K562 (cell line): ENCODE data around the gene SUSD3. TPM values are rescaled to one million over a fixed set of nuclear protein-coding genes. Genes with fewer than 3 reads are reported as not detected.

ENCODE experiments used
- ATAC-seq: fragments of 200-7000 bp; cut with Tn5 transposase; 3 replicates; pipeline ENCODE4 v1.9.1; 2020; ENCODE audit warnings: moderate library complexity
- BruUV-seq: library from RNA; stranded (reverse); fragments of 400-500 nt; replicated peaks from 2 replicates; lab custom pipeline; 2021; lab: Mats Ljungman, UMichigan
- CTCF ChIA-PET: fragments of 300-600 bp; formaldehyde crosslinking; extraction: SDS; loops from one replicate; lab custom pipeline; 2021; ENCODE audit warnings: low intra/inter-chr PET ratio; lab: Yijun Ruan, JAX
- POLR2A ChIA-PET: fragments of 300-600, 350-650 bp; sonication (Branson Sonifier 250); formaldehyde crosslinking; extraction: SDS; loops from one replicate; lab custom pipeline; 2021; ENCODE audit warnings: antibody characterized with exemption, inconsistent platforms; lab: Yijun Ruan, JAX
- DNase-seq, 4 experiments: peaks; one replicate each; pipeline versions ENCODE4 v3.0.0 to v3.0.0-alpha.2; 2011 to 2018; ENCODE audit warnings: low spot score in 3 of 4, mixed read lengths in 3 of 4; ENCODE audit errors: extremely low read depth in 1 of 4
- FAIRE-seq: peaks from 2 replicates; lab custom pipeline; 2011; peaks lifted over from hg19 to GRCh38; lab: Jason Lieb, UNC
- H2AFZ ChIP-seq: 2 replicates; pipeline ENCODE4 v1.6.0; 2011; ENCODE audit warnings: low read depth, low read length, control low read depth, inconsistent platforms
- H3K27ac ChIP-seq: fragments of 200-600 bp; 3 replicates; pipeline ENCODE4 v1.8.0; 2011; ENCODE audit warnings: low read depth, mild to moderate bottlenecking, control low read depth, inconsistent platforms, low read length, moderate library complexity, mixed read lengths; ENCODE audit errors: extremely low read depth
- H3K27me3 ChIP-seq, 2 experiments: fragments of 300-600 bp in 1 of 2; 2 replicates in 1 of 2; 3 replicates in 1 of 2; pipeline versions ENCODE4 v1.6.0 to v1.8.0; 2011; ENCODE audit warnings: inconsistent platforms in 2 of 2, low read length in 2 of 2, mild to moderate bottlenecking in 1 of 2, mixed read lengths in 1 of 2, moderate library complexity in 1 of 2; ENCODE audit not compliant: control insufficient read depth in 2 of 2, insufficient read depth in 2 of 2
- H3K36me3 ChIP-seq: fragments of 300-600 bp; 3 replicates; pipeline ENCODE4 v1.8.0; 2011; ENCODE audit warnings: mild to moderate bottlenecking, low read length, inconsistent platforms; ENCODE audit not compliant: control insufficient read depth, insufficient read depth
- H3K4me1 ChIP-seq, 2 experiments: fragments of 200-600 bp in 1 of 2; replicated peaks in 1 of 2; 2 replicates in 1 of 2; 3 replicates in 1 of 2; pipeline versions ENCODE4 v1.5.1 to v1.8.0; 2011; ENCODE audit warnings: inconsistent platforms in 2 of 2, low read length in 2 of 2, mild to moderate bottlenecking in 1 of 2, mixed read lengths in 1 of 2, moderate library complexity in 1 of 2; ENCODE audit not compliant: control insufficient read depth in 2 of 2, insufficient read depth in 2 of 2
- H3K4me2 ChIP-seq: 2 replicates; pipeline ENCODE4 v1.6.1; 2011; ENCODE audit warnings: low read length, control low read depth, inconsistent platforms, mixed read lengths; ENCODE audit not compliant: insufficient read depth
- H3K4me3 ChIP-seq: fragments of 200-600 bp; sonication (generic), shearing (Covaris generic); 2 replicates; pipeline ENCODE4 v1.5.1; 2016; ENCODE audit warnings: control low read depth, inconsistent platforms
- H3K79me2 ChIP-seq: fragments of 200-600 bp; 3 replicates; pipeline ENCODE4 v1.8.0; 2011; ENCODE audit warnings: low read length, inconsistent platforms; ENCODE audit not compliant: control insufficient read depth, insufficient read depth
- H3K9ac ChIP-seq, 2 experiments: 2 replicates each; pipeline versions ENCODE4 v1.6.0 to v1.6.1; 2011; ENCODE audit warnings: low read depth in 2 of 2, low read length in 2 of 2, control low read depth in 1 of 2, inconsistent platforms in 1 of 2, mild to moderate bottlenecking in 1 of 2, mixed read lengths in 1 of 2; ENCODE audit not compliant: insufficient read depth in 1 of 2
- H3K9me1 ChIP-seq: one replicate; pipeline ENCODE4 v1.6.0; 2011; ENCODE audit warnings: inconsistent platforms, mild to moderate bottlenecking, low read length, moderate library complexity; ENCODE audit not compliant: control insufficient read depth, insufficient read depth
- H3K9me3 ChIP-seq: replicated peaks from 2 replicates; pipeline ENCODE4 v1.5.1; 2011; ENCODE audit warnings: low read depth, low read length, inconsistent platforms; ENCODE audit not compliant: control insufficient read depth, insufficient read depth
- H4K20me1 ChIP-seq: replicated peaks from 2 replicates; pipeline ENCODE4 v1.6.1; 2011; ENCODE audit warnings: low read length, inconsistent platforms, mixed read lengths; ENCODE audit not compliant: control insufficient read depth, insufficient read depth
- E4F1 ChIP-seq: fragments of 250-450 bp; sonication (Bioruptor Pico); IDR thresholded peaks from 2 replicates; pipeline ENCODE4 v1.5.0; 2021; ENCODE audit warnings: mild to moderate bottlenecking, borderline replicate concordance
- GTF3C2 ChIP-seq: IDR thresholded peaks from 3 replicates; pipeline ENCODE4 v1.6.1; 2011; ENCODE audit warnings: borderline replicate concordance, mild to moderate bottlenecking, moderate library complexity; ENCODE audit not compliant: insufficient read length; ENCODE audit errors: extremely low read depth
- KHSRP ChIP-seq: fragments of 450-650 bp; IDR thresholded peaks from 2 replicates; pipeline ENCODE4 v1.6.1; 2017
- POLR2H ChIP-seq: IDR thresholded peaks from 2 replicates; pipeline ENCODE4 v1.6.1; 2016; ENCODE audit warnings: missing genetic modification characterization, low read depth, mild to moderate bottlenecking, control low read depth, missing compliant biosample characterization, moderate library complexity
- SMARCB1 ChIP-seq: IDR thresholded peaks from 2 replicates; pipeline ENCODE4 v1.6.1; 2011; ENCODE audit warnings: improper control_type of control experiment, low read depth; ENCODE audit not compliant: insufficient read length
- WGBS: fragments of 100-300 bp; shearing (Covaris generic); methylation state at CpG from one replicate; pipeline ENCODE4 v1.1.6; 2016; ENCODE audit warnings: low coverage, mixed read lengths; ENCODE audit not compliant: insufficient coverage; ENCODE audit errors: missing lambda C conversion rate; 5-methylcytosine and 5-hydroxymethylcytosine counted together
- in situ Hi-C: fragments of 300-500 bp; cut with MboI; formaldehyde crosslinking; loops from 4 replicates; pipeline ENCODE4 v1.15.0; 2018; ENCODE audit warnings: inconsistent platforms, mixed read lengths
- intact Hi-C: fragments of 100-400 bp; cut with micrococcal nuclease; formaldehyde crosslinking; loops from 2 replicates; pipeline ENCODE4 v1.14.2; 2022
- polyA plus RNA-seq, 8 experiments: library from polyadenylated mRNA; depleted of rRNA in 4 of 8; stranded (reverse) in 5 of 8; unstranded in 3 of 8; fragments of >200 nt; fragmentation: Nextera tagmentation in 2 of 8; fragmentation: Illumina TruSeq in 1 of 8; extraction: Ambion mirVana in 2 of 8; extraction: Trizol in 1 of 8; gene quantifications; 2 replicates each; pipeline versions ENCODE4 v1.2.1 to v1.2.3, GENCODE V29; 2011 to 2014; ENCODE audit warnings: inconsistent platforms in 1 of 8, missing spikeins in 1 of 8
- total RNA-seq, 7 experiments: library from RNA; depleted of rRNA in 6 of 7; stranded (reverse); fragments of >200 nt in 6 of 7; fragmentation: Illumina TruSeq in 2 of 7; extraction: Trizol in 2 of 7; gene quantifications; 2 replicates each; pipeline versions ENCODE4 v1.2.1 to v1.2.3, GENCODE V29; 2011 to 2021; ENCODE audit warnings: low replicate concordance in 1 of 7

SUSD3 gene
- total and polyA plus RNA-seq, 9 of the 15 experiments (the other 6 are each of a cell fraction or from before 2014, with no cell fraction given): 1.3 to 21.7 (median 11.4) TPM

- Histone ChIP-seq H3K9me3 (no peaks in the 10 kb centered on the region), H3K27ac (no peak overlapping the region), H3K9ac (no peak overlapping the region), H3K36me3 (no peaks in the 10 kb centered on the region), H3K79me2 (no peaks in the 10 kb centered on the region), H3K4me3 (no peak overlapping the region), H4K20me1 (no peaks in the 10 kb centered on the region), H3K4me2 (no peak overlapping the region), H3K27me3 (peaks cover 44 to 64% of the 10 kb centered on the region in 2 experiments), H2AFZ (no peak overlapping the region), H3K9me1 (no peaks in the 10 kb centered on the region), H3K4me1 (no peaks in the 10 kb centered on the region)
- no TSS peak for BruUV-seq
- CTCF ChIA-PET: no interaction called here
- POLR2A ChIA-PET: interaction anchor here (0.6 to 1.2 kb wide), 2 partner anchors 13 to 62 kb away, joined by 3 to 6 read pairs; no protein-coding TSS in a partner anchor
- in situ Hi-C loops: no loop called here
- no peak for FAIRE-seq
- no peak for ATAC-seq
- TF ChIP-seq POLR2H (tag) (no peak), GTF3C2 (no peak), KHSRP (no peak), SMARCB1 (no peak), E4F1 (CRISPR knock-in tag) (no peak)
- 4% methylated on average over 6 of the region's 6 CpGs for WGBS
- intact Hi-C loops: no loop called here
- DNase-seq: no peak
Measured at GRCh38 chr9:93051680-93052089, 6.8 kb upstream of the SUSD3 start.
